Measurements from ENCODE around the gene MRRF.
"Not testable (repeated sequence)": the region's sequence is repeated elsewhere in the genome, so short reads cannot be mapped to it uniquely, and the experiment has no call there.

The MRRF gene

DNA sequence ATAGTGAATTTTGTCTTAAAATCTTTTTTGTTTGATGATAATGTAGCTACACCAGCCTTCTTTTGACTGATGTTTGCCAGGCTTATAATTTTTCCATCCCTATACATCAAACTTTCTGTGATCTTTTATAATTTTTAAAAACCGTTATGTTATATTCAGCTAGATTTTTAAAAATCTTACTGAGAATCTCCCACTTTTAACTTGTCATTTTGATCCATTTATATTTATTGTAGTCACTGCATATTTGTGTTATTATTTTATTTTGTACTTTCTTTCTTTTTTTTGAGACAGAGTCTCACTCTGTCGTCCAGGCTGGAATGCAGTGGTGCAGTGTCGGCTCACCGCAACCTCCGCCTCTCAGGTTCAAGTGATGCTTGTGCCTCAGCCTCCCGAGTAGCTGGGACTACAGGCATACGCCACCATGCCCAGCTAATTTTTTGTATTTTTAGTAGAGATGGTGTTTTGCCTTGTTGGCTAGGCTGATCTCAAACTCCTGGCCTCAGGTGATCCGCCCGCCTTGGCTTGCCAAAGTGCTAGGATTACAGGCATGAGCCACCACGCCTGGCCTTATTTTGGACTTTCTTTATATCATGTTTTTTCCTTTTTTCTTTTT lies 12.7 kb downstream of the MRRF start:
- no peak for DNase-seq

- DNase-seq = no peak
These were observed 16.7 kb downstream of the MRRF start for GRCh38 chr9:122281368-122281767.

GRCh38 chr9:122286764-122287163 lies 22.1 kb downstream of the MRRF start:
- DNase-seq = no peak

DNA sequence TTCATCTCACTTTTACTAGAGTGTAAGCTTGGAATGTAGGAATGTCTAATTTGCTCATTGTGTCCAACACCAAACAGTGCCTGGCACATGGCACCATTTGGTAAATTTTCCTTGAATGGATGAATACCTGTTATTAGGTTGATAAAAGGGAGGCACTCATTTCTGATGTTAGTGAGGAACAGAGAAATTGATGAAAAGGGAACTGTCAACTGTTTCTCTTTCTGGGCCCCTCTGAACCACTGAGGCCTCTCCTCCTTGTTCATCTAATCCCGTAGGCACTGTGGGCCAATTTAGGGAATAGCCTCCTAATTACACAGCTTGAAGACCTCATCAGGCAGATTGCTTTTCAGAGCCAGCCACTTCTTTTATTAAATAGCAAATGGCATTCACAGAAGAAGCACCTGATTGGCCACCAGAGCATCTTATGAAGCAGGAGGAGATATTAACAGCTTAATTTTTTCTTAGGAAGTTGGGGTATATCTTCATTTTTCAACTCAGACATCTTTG lies 22.6 kb downstream of the MRRF start:
- no peak for DNase-seq

DNA sequence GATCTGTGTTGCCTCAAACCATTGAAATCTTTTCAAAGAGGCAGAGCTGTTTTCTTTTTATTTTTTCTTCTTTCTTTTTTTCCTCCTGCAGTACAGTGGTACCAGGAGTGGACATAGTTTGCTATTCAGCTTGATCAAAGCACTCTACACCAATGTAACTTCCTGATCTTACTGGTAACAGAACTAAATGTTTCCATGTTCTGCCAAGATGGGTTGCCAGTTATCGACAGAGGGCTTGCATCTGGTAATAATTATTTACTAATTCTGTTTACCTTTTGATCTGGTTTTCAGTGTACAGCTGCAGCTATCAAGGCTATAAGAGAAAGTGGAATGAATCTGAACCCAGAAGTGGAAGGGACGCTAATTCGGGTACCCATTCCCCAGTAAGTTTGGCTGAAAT lies 26.8 kb downstream of the MRRF start:
- DNase-seq = no peak

DNA sequence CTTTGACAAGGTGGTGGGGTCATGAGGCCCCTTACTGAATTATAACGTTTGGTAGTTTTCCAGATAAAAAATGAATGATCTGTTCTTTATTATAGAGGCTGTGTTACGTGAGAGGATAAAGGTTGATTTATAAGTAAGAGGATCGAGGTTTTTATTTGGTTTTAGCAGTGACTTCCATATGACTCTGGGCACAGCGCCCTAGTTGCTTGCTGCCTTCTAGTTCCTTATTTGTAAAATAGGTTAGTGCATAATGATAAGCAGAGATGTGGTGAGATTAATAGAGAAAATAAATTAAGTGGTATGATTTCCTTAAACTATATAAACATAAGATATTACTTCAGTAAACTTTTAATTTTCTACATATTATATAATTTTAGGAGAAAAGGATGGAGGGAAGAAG lies 29.8 kb downstream of the MRRF start:
- DNase-seq = no peak

DNA sequence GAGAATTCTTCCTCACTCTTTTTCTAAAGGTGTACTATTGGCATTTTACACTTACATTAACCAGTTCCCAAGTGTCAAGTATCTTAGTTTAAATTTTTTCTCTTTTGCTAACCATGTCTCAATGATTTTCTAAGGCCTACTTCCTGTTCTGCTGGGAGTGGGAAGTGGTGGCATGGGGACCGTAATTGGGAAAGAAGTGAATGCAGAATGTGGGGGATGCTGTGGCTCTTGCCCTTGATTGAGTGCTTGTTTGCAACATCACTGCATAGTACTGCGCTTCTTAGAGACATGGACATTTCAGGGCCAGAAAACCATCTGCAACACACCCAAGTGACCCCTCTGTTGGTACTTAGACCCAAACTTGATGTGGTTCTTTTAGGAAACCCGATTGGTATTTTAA lies 32.8 kb downstream of the MRRF start:
- DNase-seq = no peak

DNA sequence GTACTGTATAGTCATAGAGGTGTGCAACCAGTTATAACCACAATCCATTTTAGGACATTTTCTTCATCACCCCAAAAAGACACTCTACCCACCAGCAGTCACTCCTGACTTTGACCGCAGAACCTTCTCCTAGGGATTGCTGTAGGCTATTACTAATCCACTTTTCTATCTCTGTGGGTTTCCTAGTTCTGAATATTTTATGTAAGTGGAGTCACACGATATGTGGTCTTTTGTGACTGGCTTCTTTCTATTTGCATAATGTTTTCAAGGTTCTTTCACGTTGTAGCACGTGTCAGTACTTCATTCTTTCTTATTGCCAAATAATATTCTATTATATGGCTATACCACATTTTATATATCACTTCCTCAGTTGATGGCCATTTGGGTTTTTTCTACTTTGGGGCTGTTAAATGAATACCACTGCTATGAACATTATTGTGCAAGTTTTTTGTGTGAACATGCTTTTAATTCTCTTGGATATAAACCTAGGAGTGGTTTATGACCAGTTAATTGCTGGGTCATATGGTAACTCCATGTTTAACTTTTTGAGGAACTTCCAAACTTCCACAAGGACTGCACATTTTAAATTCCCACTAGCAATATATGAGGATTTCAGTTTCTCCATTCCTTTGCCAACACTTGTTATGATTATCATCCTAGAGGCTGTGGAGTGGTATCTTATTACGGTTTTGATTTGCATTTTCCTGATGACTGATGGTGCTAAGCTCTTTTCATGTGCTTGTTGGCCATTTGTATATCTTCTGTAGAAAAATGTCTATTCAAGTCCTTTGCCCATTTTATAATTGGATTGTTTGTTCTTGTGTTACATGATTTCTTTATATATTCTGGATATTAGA lies 37.8 kb downstream of the MRRF start:
- no peak for DNase-seq

- DNase-seq = no peak
These were observed 42.4 kb downstream of the MRRF start for GRCh38 chr9:122307061-122307460.

GRCh38 chr9:122307925-122308324 lies 43.2 kb downstream of the MRRF start:
- DNase-seq = no peak

DNA sequence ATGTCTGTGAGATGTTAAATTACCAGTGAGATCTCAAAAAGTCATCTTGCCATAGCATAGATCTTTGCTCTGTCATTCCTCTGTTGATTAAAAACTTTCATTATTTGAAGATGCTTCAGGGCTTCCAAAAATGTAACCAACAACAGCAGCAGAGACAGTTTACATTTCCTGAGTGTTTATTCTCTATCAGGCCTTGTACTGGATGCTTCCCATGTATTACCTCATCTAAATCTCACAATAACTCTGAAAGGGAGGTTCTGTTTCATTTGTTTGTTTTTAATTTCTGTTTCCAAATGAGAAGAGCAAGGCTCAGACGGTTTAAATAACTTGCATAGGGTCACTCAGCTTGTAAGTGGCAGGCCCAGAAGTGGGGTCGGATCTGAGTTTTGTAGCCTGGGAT lies 45.2 kb downstream of the MRRF start:
- no peak for DNase-seq

- no peak for DNase-seq
These were observed 49.5 kb downstream of the MRRF start for GRCh38 chr9:122314165-122314564.

DNA sequence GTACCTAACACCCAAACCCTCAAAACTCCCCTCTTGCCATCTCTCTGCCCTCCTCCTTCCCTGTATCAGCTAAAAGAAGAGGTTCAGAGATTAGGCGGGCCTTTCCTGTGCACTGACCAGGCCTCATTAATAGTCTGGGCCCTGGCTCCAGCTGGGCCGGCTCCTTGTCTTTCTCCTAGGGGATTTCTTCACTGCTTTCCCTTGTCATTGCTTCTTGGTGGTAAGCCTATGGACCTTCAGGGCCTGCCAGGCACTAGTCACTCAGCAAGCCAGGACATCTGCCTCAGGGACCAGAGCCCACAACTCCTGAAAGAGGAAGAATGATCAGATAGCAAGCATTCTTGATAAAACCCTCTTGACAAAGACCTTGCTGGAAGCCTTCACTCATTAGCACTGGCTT lies 50.9 kb downstream of the MRRF start:
- DNase-seq = no peak

- DNase-seq = no peak
These were observed 53.6 kb downstream of the MRRF start for GRCh38 chr9:122318284-122318683.

DNA sequence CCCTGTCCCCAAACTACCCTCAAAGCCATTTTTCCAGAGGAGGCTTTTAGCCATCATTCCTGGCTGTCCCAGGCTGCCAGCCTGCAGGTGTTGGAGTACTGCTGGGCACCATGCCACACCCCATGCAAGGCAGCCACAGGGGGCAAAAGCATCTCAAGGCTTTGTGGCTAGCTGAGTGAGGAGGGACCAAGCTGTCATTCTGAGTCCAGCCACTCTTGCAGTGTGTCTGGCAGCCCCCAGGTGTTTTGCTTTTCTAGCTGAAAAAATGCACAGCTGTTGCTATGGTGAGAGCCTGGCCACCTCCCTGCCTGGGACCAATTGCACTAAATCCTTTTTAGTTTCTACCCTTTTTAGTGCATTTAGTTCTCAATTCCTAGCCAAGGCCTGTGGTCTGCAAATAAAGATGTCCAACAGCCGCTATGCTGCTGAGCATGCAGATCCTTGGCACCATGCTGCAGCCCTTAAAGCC lies 55.8 kb downstream of the MRRF start:
- no peak for DNase-seq

- DNase-seq = no peak
These were observed 57.9 kb downstream of the MRRF start for GRCh38 chr9:122322553-122322952.

- DNase-seq = not testable (repeated sequence)
These were observed 60.0 kb downstream of the MRRF start for GRCh38 chr9:122324665-122325064.

- DNase-seq = no peak
These were observed 60.4 kb downstream of the MRRF start for GRCh38 chr9:122325124-122325523.

DNA sequence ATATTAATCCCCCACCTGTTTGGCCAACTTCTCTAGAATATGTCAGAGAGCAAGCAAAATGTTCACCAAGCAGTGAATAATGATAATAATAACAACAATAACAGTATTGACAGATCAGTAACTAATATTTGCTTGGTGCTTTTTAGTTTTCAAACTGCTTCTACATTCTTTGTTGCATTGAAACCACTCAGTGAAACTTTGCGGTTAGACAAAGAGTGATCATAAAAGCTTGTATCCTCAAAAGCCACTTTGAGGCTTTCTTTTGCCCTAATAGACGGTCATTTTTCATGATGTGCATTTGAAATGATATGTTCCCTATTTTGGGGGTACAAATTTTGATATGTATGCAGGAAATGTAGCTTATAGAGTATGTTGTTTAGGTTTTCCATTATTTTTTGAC lies 62.5 kb downstream of the MRRF start:
- DNase-seq = no peak

- no peak for DNase-seq
These were observed 64.9 kb downstream of the MRRF start for GRCh38 chr9:122329597-122329996.

DNA sequence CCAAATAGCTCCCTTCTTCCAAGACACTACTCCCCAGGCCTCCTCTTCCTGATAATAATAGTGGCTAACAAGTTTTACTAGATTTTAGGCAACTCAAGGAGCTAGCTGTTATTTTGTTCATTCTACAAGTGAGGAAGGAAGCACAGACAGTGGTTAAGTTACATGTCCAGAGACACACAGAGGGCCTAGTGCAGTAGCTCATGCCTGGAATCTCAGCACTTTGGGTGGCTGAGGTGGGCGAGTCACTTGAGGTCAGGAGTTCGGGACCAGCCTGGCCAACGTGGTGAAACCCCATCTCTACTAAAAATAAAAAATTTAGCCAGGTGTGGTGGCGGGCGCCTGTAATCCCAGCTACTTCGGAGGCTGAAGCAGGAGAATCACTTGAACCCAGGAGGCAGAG lies 65.8 kb downstream of the MRRF start:
- not testable (repeated sequence) for DNase-seq

DNA sequence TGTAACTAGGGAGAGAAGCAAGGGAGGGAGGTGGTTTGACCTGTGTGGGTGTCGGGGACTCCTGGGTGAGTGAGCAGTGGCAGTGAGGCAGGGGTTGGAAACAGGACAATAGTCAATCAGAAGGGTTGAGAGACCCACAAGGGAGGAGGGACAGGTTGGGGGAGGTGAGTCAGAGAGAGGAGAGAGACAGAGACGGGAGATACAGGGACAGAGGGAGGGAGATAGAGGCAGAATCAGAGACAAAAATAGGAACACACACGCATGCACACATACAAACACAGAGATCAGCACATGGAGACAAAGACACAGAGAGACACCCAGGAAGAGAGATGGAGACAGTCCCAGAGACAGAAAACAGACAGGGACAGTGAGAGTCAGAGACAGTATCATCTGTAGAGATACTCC lies 66.8 kb downstream of the MRRF start:
- DNase-seq = no peak

DNA sequence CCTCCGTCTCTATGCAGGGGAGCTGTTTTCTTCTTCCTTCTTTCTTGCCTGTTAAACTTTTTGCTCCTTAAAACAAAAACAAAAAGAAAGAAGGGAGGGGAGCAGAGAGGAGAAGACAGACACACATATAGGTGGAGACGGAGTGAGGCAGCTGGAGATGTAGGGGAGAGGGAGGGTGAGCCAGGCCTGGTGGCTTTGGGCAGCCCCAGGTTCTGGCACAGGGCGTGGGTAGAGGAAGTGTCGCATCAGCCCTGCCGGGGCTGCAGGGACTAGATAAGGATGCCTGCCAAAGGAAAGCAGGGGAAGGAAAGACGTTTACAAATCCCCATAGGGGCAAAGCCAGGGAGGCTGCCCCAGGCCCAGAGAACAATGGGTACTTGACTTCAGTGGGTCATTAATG lies 67.4 kb downstream of the MRRF start:
- no peak for DNase-seq

GRCh38 chr9:122332644-122333043 lies 68.0 kb downstream of the MRRF start:
- DNase-seq = no peak
